Left renal cortex interstitium (tissue), 4 donors: ENCODE results near the gene TRIM61. TPM values are rescaled to one million over a fixed set of nuclear protein-coding genes. Genes with fewer than 3 reads are reported as not detected.
A peak's percentile ranks its signal among the peaks of the same experiment; 100 is the strongest.
"Not testable (repeated sequence)": the region's sequence is repeated elsewhere in the genome, so short reads cannot be mapped to it uniquely, and the experiment has no call there.

Experiments
- DNase-seq, 4 donors: peaks; one replicate each; pipeline ENCODE4 v3.0.0-alpha.2; 2013; ENCODE audit warnings: low read depth in 4 of 4, low spot score in 2 of 4, missing footprints in 1 of 4
- polyA plus RNA-seq, 4 donors: library from polyadenylated mRNA; unstranded; fragments of 120-200 nt; gene quantifications; one replicate each; pipeline ENCODE4 v1.2.1, GENCODE V29; 2013; ENCODE audit not compliant: insufficient read length in 4 of 4

TRIM61 gene
- 1 to 10 TPM; 2.4 to 3.6 (median 3.2) TPM for polyA plus RNA-seq

DNA sequence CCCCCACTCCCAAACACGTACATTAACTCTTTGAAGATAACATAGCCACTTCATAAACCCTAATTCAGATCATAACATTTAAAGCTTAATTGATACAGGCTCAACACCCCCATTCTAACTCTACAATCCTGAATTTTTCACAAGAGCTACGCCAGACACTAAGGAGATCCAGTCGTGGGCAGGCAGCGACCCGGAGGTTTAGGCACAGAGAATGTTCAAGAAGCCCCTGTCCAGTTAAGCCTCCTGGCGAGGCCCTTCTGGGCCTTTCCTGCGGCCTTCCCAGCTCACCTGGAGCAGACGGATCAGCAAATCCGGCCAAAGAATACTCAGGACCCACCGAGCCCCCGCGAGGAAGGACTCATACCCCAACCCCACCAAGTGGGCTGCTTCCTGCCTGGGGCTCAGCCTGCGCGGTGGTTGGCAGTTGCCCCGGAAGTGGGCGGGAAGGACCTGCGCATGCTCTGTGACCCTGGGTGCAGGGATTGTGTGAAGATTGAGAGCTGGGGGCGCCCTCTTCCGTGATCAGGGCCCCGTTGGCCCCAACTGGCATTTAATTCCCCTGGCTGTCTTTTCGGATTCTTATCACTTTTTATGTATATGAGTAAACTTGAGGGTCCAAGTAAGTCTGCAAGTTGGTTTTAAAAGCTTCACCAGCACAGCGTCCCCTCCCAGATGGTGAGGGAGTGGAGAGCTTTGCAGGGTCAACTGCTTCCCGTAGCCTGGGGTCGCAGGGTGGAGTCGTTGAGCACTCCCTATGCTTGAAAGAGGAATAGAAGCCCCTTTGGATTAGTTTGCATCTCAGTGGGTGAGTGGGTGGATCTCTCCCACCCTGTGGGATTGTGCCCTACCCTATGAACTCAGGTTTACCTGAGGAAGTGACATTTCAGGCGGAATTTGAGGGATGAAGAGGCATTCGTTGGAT lies at the start of gene TRIM61:
TRIM61 (minus strand) TSS at position 415 of the 922 bp plus-strand sequence. CDS start 7,655 bp downstream, outside the sequence.
- no peak for DNase-seq

DNA sequence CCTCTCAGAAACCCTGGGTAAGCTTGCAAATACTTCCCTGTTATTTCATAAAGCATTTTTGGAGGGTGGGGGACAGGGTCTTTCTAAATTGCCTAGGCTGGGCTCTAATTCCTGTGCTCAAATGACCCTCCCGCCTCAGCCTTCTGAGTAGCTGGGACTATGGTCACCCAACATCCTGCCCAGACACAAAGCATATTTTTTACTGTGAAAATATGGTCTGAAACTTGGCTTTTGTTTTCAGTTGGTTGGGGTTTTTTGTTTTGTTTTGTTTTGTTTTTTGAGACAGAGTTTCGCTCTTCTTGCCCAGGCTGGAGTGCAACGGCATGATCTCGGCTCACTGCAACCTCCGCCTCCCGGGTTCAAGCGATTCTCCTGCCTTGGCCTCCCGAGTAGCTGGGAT lies 48.3 kb upstream of the TRIM61 start:
- DNase-seq: not testable (repeated sequence)

DNA sequence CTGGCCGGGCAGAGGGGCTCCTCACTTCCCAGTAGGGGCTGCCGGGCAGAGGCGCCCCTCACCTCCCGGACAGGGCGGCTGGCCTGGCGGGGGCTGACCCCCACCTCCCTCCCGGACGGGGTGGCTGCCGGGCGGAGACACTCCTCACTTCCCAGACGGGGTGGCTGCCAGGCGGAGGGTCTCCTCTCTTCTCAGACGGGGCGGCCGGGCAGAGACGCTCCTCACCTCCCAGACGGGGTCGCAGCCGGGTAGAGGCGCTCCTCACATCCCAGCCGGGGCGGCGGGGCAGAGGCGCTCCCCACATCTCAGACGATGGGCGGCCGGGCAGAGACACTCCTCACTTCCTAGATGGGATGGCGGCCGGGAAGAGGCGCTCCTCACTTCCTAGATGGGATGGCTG lies 42.5 kb upstream of the TRIM61 start:
- not testable (repeated sequence) for DNase-seq

DNA sequence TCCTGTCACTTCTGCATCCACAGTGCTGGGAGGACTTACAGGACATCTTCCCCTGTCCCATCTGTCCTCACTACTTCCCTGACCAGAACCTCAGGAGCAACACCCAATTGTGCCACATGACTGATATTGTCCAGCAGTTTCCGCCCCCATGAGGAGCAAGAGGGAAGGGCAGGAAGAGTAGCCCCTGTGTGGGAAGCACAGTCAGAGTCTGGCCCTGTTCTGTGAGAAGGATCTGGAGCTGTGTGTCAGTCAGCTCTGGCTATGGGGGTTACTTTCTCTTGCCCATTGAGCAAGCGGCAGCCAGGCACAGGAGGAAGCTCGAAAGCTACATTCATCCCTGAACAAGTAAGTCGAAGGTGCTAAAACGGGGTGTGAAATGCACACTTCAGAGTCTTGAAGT lies 39.5 kb upstream of the TRIM61 start:
- DNase-seq: no peak

DNA sequence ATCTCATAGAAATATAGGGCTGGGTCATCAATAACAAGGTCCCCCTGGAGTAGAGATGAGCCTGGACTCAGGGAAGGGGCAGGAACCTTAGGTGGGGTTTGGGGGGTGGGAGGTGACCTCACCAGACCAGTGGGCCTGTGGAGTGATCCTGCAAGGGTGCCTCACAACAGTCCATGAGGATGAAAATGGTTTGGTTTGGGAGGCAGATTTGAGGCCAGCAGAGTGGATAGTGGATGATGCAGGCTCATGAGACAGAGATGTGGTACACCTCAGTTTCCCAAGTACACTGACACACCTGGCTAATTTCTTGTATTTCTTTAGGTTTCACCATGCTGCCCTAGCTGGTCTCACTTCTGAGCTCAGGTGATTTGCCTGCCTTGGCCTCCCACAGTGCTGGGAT lies 36.2 kb upstream of the TRIM61 start:
- no peak for DNase-seq

DNA sequence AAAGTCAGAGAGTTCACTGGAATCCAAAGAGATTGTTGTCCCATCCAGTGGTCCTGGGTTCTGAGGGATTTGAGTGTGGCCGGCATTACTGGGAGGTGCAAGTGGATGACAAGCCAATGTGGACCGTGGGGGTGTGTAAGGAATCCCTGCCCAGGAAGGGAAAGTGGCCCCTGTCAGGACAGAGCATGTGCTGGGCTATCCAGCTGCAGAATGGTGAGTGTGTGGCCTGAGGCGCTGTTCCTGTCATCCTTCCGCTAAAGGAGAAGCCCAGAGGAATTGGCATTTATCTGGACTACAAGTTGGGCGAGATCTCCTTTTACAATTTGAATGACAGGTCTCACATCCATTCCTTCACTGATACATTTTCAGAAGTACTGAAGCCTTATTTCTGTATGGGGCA lies 33.9 kb upstream of the TRIM61 start:
- no peak for DNase-seq

DNA sequence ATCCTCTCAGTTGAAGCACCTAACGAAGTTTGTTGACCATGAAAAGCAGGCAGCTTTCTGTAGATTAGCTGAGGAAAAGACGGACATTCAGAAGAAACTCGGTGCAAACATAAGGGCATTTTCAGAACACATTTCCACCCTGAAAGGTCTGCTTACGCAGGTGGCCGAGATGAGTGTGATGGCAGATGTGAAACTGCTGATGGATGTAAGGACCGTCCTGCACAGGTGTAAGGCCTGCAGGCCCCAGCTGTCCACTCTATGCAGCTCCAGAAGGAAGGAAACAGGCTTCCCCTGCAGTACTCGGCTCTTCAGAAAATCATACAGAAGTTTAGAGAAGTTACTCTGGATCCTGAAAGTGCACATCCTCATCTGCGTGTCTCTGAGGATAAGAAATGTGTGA lies 33.5 kb upstream of the TRIM61 start:
- DNase-seq: no peak

DNA sequence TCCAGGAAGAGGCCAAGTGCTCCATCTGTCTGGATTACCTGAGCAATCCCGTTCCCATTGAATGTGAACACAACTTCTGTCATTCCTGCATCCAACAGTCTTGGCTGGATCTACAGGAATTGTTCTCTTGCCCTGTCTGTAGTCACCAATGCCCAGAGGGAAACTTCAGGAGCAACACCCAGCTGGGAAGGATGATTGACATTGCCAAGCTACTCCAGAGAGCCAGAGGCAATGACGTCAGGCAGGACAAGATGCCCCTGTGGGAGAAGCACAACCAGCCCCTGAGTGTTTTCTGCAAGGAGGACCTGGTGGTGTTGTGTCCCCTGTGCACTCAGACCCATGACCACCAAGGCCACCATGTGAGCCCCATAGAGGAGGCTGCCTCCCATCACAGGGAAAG lies 33.0 kb upstream of the TRIM61 start:
- no peak for DNase-seq

DNA sequence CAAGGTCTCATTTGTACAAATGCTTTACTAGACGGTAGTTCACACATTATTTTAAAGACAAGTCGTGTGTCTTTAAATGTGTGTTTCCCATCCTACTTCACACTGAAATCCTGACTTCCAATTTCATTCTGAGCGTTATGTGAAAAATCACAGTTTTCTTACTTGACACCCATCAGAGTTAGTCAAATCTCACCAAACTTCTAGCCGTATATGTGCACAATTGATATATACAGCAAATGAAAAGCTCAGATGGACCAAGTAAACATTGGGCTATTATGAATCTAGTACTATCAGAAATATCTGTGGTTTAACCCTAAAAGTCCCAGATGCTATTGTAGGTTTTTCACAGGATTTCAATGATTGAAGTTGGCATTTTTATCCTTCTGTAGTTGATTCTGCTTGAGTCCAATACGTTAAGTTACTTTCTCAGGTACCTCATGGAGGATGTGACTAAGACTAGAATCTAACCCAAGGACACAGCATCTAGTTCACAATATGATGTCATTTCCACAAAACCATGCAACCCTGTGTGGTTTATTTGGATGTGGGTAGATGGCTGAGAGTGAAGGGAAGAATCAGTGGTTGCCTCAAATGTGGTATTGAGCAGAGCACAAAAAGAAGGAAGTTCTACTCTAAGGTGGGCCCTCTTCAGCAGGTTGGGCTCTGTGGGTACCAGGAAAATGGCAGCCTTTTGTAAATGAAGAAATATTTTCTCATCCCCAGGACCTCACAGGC lies 32.2 kb upstream of the TRIM61 start:
- DNase-seq: no peak

DNA sequence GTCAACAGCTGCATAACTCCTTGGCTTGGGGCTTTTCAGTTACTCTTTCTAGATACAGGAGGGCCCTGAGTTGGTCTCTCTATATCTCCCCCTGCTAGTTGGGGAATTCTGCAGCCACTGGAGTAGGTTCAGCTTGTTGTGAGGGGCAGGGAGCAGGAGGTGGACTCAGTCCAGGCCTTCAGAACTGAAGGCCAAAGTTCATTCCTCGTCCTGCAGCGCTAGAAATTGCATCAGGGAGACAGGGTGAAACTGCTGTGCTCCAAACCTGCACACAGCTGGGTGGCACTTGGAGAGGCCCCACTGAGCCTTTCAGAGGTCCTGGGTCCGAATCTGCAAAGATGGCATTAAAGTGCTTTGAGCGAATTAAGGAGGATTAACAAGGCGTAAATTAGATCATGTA lies 29.4 kb upstream of the TRIM61 start:
- DNase-seq: no peak

DNA sequence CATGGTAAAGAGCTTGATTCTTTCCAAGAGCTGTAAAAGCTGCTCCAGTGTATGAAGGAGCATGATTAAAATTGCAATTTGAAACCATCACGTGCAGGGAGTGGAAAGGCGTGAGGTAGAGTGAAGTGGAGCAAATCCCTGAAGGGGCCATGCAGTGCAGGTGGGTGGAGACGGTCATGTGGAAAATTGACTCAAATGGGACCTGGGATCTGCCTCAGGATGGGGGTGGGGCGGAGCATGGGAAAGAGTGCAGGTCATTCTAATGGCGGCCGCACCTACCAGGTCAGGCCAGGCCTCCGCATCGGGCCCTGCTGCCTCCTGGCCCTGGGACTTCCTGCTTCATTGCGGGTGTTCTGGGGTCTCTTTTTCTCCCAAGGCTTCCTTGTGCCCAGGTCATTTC lies 29.0 kb upstream of the TRIM61 start:
- DNase-seq: peak in 1 of 4 donors; percentile 50

DNA sequence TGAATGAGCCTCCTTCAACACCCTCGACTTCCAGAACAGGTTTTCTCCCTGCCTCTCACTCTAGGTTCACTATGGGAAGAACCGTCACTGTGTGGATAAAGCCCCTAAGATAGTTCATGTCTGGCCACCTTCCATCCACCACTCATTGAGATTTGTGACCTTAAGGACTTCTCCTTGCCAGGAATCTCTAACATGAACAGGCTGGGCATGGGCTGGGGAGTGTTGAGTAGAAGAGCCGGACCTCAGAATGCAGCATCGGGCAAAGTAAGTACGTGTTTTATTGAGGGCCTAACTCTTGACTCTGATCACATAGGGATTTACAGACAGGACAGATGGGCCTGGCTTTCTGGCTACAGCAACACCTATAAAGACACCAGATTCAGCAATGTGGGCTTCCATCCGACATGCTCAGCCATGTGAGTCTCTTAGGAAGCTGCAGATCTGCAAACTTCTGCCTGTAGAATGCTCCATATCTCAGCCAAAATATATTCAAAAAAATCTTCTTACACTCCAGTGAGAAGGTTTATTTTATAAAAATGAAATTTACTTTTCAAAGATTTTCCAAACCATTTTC lies 28.0 kb upstream of the TRIM61 start:
- no peak for DNase-seq

DNA sequence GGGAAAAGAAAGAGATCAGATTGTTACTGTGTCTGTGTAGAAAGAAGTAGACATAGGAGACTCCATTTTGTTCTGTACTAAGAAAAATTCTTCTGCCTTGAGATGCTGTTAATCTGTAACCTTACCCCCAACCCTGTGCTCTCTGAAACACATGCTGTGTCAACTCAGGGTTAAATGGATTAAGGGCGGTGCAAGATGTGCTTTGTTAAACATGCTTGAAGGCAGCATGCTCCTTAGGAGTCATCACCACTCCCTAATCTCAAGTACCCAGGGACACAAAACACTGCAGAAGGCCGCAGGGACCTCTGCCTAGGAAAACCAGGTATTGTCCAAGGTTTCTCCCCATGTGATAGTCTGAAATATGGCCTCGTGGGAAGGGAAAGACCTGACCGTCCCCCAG lies 24.5 kb upstream of the TRIM61 start:
- not testable (repeated sequence) for DNase-seq

DNA sequence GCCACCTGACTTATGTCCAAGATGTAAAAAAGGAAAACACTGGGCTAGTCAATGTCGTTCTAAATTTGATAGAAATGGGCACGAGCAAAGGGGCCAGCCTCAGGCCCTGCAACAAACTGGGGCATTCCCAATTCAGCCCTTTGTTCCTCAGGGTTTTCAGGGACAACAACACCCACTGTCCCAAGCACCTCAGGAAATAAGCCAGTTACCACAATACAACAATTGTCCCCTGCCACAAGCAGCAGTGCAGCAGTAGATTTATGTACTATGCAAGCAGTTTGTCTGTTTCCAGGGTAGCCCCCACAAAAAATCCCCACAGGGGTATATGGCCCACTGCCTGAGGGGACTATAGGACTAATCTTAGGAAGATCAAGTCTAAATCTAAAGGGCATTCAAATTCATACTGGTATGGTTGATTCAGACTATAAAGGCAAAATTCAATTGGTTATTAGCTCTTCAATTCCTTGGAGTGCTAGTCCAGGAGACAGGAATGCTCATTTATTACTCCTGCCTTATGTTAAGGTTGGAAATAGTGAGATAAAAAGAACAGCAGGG lies 21.1 kb upstream of the TRIM61 start:
- DNase-seq: not testable (repeated sequence)

DNA sequence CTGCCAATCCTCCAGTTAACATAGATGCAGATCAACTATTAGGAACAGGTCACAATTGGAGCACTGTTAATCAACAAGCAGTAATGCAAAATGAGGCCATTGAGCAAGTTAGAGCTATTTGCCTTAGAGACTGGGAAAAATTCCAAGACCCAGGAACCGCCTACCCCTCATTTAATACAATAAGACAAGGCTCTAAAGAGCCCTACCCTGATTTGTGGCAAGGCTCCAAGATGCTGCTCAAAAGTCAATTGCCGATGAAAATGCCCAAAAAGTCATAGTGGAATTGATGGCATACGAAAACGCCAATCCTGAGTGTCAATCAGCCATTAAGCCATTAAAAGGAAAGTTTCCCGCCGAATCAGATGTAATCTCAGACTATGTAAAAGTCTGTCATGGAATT lies 20.5 kb upstream of the TRIM61 start:
- no peak for DNase-seq

DNA sequence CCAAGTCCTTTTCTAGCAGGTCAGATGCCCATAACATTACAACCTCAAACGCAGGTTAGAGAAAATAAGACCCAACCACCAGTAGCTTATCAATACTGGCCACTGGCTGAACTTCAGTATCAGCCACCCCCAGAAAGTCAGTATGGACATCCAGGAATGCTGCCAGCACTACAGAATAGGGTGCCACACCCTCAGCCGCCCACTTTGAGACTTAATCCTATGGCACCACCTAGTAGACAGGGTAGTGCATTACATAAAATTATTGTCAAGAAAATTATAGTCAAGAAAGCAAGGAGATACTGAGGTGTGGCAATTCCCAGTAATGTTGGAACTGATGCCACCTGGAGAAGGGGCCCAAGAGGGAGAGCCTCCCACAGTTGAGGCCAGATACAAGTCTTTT lies 19.9 kb upstream of the TRIM61 start:
- DNase-seq: no peak

DNA sequence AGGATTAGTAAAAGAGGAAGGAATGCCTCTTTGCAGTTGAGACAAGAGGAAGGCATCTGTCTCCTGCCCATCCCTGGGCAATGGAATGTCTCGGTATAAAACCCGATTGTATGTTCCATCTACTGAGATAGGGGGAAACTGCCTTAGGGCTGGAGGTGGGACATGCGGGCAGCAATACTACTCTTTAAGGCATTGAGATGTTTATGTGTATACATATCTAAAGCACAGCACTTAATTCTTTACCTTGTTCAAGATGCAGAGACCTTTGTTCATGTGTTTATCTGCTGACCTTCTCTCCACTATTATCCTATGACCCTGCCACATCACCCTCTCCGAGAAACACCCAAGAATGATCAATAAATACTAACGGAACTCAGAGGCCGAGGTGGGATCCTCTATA lies 18.7 kb upstream of the TRIM61 start:
- DNase-seq: not testable (repeated sequence)

DNA sequence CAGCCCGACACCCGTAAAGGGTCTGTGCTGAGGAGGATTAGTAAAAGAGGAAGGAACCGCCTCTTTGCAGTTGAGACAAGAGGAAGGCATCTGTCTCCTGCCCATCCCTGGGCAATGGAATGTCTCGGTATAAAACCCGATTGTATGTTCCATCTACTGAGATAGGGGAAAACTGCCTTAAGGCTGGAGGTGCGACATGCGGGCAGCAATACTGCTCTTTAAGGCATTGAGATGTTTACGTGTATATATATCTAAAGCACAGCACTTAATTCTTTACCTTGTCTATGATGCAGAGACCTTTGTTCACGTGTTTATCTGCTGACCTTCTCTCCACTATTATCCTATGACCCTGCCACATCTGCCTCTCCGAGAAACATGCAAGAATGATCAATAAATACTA lies 13.3 kb upstream of the TRIM61 start:
- not testable (repeated sequence) for DNase-seq

DNA sequence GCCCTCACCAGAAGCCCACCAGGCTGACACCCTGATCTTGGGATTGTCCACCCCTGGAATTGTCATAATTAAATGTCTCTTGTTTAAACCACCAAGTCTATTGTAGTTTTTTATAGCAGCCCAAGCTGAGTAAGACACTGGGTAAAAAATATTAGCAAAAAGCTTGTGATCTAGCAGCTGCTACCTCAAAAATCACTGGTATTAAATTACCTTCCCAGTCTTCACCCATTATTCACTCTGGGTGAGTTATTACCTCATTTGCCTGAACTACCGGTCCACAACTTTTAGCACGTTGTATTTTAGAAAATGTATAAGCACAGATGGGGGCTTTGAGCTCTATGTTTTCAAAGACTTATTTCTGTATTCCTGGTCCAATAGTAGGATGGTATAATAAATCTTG lies 12.0 kb upstream of the TRIM61 start:
- no peak for DNase-seq

DNA sequence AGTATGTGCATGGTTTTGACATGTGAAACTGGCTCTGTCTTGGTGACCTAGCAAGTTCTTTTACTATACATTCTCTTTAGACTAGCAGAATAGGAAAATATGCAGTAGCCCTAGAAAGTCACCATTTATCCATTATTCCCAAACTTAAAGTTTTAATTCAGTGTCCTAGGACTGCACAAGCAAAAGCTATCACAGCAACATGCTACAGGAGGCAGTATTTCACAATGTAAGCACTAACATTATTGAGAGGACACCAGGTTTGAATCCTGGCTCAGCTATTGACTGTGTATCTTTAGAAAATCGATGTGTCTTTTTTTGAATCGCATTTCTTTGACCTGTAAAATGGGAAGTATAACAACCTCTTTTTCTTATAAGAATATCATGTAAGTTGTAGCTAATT lies 5.5 kb downstream of the TRIM61 start:
- DNase-seq: not testable (repeated sequence)

DNA sequence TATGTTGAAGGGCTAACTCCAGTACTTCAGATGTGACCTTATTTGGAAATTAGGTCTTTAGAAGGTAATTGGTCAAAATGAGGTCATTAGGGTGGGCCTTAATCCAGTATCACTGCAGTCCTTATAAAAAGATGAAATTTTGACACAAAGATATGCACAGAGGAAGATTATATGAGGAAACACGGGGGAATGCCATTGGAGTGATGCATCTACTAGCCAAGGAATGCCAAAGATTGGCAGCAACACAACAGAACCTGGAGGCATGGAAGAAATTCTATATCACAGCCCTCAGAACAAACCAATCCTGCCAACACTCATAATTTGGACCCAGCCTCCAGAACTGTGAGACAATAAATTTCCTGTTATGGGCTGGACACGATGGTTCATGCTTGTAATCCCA lies 17.6 kb downstream of the TRIM61 start:
- DNase-seq: no peak
